ENCODE data around the gene DNLZ.

DNA sequence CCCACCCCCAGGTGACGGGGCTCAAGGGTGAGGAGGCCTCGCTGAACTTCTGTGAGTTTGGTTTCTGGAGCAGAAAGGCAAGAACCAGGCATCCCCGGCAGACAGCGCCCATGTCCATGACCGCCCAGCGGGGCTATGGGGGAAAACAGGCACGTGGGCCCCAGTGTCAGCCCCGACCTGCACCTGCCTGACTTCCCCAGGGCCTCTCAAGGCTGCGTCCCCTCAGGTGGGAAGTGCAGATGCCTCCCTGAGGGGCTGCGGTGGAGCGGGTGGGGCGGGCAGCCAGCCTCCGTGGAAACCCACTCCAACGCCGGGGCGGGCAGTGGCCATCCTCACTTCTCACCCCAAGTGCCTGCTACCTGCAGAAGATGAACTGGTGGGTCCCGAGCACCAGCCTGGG is 16.8 kb upstream of the DNLZ start:
- TF ChIP-seq, protein P1, sequence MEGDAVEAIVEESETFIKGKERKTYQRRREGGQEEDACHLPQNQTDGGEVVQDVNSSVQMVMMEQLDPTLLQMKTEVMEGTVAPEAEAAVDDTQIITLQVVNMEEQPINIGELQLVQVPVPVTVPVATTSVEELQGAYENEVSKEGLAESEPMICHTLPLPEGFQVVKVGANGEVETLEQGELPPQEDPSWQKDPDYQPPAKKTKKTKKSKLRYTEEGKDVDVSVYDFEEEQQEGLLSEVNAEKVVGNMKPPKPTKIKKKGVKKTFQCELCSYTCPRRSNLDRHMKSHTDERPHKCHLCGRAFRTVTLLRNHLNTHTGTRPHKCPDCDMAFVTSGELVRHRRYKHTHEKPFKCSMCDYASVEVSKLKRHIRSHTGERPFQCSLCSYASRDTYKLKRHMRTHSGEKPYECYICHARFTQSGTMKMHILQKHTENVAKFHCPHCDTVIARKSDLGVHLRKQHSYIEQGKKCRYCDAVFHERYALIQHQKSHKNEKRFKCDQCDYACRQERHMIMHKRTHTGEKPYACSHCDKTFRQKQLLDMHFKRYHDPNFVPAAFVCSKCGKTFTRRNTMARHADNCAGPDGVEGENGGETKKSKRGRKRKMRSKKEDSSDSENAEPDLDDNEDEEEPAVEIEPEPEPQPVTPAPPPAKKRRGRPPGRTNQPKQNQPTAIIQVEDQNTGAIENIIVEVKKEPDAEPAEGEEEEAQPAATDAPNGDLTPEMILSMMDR (conservative IDR thresholded peaks at IDR 0.05; ENCODE audit: low read length) = no peak
- no peak for TF ChIP-seq EZH2phosphoT487 (IDR thresholded peaks at IDR 0.05; ENCODE audit: borderline replicate concordance, low read depth, low read length)
